ENCODE measurements around the gene STYXL2. TPM values are rescaled to one million over a fixed set of nuclear protein-coding genes. Genes with fewer than 3 reads are reported as not detected.

STYXL2 gene
- total and polyA plus RNA-seq, 9 of the 15 experiments (the other 6 are each of a cell fraction or from before 2014, with no cell fraction given) = not detected

DNA sequence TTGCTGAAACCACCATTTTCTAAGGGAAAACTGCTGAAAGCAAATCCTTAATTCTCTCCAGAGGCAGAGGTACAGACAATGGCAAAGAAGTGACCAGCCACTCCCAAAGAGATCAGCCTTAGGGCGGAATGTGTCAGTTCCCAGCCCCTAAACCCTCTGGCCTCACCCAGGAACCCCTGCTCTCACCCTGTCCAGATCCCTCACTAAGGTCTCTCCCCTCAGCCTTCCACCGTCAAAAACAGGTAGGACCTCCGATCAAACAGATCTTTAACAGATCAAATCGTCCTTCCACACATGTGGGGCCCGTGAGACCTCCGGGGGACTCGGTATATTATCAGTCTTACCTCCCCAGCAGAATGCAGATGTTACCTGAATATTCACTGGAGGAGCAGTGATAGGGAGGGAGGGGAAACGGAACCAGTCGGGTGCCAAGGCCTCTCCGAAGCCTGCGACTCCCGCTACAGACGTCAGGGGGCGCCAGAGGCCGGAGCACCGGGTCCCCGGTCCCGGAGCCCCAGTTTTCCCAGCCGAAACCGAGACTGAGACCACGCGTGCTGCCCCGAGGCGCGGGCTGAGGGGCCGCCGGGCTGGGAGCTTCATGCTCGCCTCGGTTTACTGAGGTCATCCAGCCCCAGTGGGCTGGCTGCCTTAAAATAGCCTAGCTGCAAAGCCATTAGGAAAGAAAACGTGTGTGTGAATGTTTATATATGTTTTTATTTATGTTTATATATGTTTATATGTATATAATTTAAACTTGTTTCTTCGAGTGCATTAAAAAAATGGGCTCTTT is 27.3 kb upstream of the STYXL2 start (continued):
- TF ChIP-seq ZNF175 (CRISPR knock-in tag; IDR thresholded peaks at IDR 0.05; ENCODE audit: low read depth) (no peak), RB1 (IDR thresholded peaks at IDR 0.05; ENCODE audit: low read depth) (peak; percentile 84), CC2D1A (IDR thresholded peaks at IDR 0.05) (peak; percentile 81), ZBTB1 (CRISPR knock-in tag; IDR thresholded peaks at IDR 0.05; ENCODE audit: borderline replicate concordance, low read depth) (no peak), MTF1 (CRISPR knock-in tag; IDR thresholded peaks at IDR 0.05; ENCODE audit: borderline replicate concordance) (no peak), THRAP3 (IDR thresholded peaks at IDR 0.05; ENCODE audit: borderline replicate concordance) (no peak), STAT5A (IDR thresholded peaks at IDR 0.05; ENCODE audit: borderline replicate concordance, low read length) (no peak), GABPB1 (CRISPR knock-in tag; IDR thresholded peaks at IDR 0.05) (0 out of 2 replicates have a peak, but pooled peaks have one; percentile 22), SREBF1 (IDR thresholded peaks at IDR 0.05; ENCODE audit: borderline replicate concordance, low read depth, low read length) (no peak), HEY1 (CRISPR knock-in tag; IDR thresholded peaks at IDR 0.05; ENCODE audit: borderline replicate concordance) (no peak), NR2C2 (CRISPR knock-in tag; IDR thresholded peaks at IDR 0.05) (no peak), NR2C2 (tag; IDR thresholded peaks at IDR 0.05) (no peak), NFIC (IDR thresholded peaks at IDR 0.05) (no peak), MBD2 (IDR thresholded peaks at IDR 0.05; ENCODE audit: borderline replicate concordance, low read depth) (no peak), ZNF224 (CRISPR knock-in tag; IDR thresholded peaks at IDR 0.05) (no peak), GTF2F1 (IDR thresholded peaks at IDR 0.05; ENCODE audit: low read depth, low read length) (no peak), HNRNPH1 (optimal IDR thresholded peaks at IDR 0.05; ENCODE audit: low read depth, low read length) (no peak), JUN (IDR thresholded peaks at IDR 0.05; ENCODE audit: borderline replicate concordance, low read depth, low read length) (no peak), JUN (CRISPR knock-in tag; IDR thresholded peaks at IDR 0.05; ENCODE audit: borderline replicate concordance) (no peak), RBM34 (IDR thresholded peaks at IDR 0.05; ENCODE audit: borderline replicate concordance, insufficient read depth, low read length) (no peak)
- TF ChIP-seq, protein P1, sequence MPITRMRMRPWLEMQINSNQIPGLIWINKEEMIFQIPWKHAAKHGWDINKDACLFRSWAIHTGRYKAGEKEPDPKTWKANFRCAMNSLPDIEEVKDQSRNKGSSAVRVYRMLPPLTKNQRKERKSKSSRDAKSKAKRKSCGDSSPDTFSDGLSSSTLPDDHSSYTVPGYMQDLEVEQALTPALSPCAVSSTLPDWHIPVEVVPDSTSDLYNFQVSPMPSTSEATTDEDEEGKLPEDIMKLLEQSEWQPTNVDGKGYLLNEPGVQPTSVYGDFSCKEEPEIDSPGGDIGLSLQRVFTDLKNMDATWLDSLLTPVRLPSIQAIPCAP (CRISPR knock-in tag; IDR thresholded peaks at IDR 0.05; ENCODE audit: borderline replicate concordance) = no peak
- TF ChIP-seq, protein P2, sequence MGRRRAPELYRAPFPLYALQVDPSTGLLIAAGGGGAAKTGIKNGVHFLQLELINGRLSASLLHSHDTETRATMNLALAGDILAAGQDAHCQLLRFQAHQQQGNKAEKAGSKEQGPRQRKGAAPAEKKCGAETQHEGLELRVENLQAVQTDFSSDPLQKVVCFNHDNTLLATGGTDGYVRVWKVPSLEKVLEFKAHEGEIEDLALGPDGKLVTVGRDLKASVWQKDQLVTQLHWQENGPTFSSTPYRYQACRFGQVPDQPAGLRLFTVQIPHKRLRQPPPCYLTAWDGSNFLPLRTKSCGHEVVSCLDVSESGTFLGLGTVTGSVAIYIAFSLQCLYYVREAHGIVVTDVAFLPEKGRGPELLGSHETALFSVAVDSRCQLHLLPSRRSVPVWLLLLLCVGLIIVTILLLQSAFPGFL (CRISPR knock-in tag; IDR thresholded peaks at IDR 0.05) = no peak
- TF ChIP-seq, protein P3, sequence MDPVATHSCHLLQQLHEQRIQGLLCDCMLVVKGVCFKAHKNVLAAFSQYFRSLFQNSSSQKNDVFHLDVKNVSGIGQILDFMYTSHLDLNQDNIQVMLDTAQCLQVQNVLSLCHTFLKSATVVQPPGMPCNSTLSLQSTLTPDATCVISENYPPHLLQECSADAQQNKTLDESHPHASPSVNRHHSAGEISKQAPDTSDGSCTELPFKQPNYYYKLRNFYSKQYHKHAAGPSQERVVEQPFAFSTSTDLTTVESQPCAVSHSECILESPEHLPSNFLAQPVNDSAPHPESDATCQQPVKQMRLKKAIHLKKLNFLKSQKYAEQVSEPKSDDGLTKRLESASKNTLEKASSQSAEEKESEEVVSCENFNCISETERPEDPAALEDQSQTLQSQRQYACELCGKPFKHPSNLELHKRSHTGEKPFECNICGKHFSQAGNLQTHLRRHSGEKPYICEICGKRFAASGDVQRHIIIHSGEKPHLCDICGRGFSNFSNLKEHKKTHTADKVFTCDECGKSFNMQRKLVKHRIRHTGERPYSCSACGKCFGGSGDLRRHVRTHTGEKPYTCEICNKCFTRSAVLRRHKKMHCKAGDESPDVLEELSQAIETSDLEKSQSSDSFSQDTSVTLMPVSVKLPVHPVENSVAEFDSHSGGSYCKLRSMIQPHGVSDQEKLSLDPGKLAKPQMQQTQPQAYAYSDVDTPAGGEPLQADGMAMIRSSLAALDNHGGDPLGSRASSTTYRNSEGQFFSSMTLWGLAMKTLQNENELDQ (CRISPR knock-in tag; IDR thresholded peaks at IDR 0.05; ENCODE audit: borderline replicate concordance) = no peak
- TF ChIP-seq, protein P4, sequence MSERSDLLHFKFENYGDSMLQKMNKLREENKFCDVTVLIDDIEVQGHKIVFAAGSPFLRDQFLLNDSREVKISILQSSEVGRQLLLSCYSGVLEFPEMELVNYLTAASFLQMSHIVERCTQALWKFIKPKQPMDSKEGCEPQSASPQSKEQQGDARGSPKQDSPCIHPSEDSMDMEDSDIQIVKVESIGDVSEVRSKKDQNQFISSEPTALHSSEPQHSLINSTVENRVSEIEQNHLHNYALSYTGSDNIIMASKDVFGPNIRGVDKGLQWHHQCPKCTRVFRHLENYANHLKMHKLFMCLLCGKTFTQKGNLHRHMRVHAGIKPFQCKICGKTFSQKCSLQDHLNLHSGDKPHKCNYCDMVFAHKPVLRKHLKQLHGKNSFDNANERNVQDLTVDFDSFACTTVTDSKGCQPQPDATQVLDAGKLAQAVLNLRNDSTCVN (CRISPR knock-in tag; IDR thresholded peaks at IDR 0.05) = no peak
